ENCODE results near the gene SLC38A8.

DNA sequence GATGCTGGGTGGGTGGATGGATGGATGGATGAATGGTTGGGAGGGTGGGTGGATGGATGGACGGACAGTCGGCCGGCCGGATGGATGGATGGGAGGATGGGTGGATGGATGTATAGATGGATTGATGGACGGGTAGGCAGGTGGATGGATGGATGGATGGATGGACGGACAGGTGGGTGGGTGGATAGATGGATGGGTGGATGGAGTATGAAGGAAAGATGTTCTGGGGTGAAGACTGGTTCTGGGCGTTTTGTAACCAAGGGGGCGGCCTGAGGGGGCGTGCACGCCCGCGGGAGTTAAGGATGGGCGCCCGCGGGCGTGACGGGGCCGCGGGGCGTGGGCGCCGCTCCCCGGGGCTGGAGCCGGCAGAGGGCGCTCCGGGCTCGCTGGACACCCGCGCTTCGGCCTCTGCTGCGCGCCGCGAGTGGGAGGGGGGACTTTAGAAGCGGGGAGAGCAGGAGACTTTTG is 74.7 kb downstream of the SLC38A8 start, which contains the start of gene NECAB2:
- no peak for TF ChIP-seq POLR2AphosphoS5 (IDR thresholded peaks at IDR 0.05; ENCODE audit: borderline replicate concordance, low read depth, low read length)
- no peak for TF ChIP-seq EZH2 (IDR thresholded peaks at IDR 0.05)
